GM23338 (cell line): ENCODE data around the gene GGT6. TPM values are rescaled to one million over a fixed set of nuclear protein-coding genes. Genes with fewer than 3 reads are reported as not detected.

Experiments used
- ATAC-seq: fragments of 200-7000 bp; cut with Tn5 transposase; 3 replicates; pipeline ENCODE4 v1.9.1; 2020
- DNase-seq: peaks from one replicate; pipeline ENCODE4 v3.0.0-alpha.2; 2015; ENCODE audit warnings: low spot score
- H2AFZ ChIP-seq: fragments of 200-600 bp; sonication (generic); 2 replicates; pipeline ENCODE4 v1.8.0; 2016; ENCODE audit warnings: antibody characterized with exemption, mild to moderate bottlenecking, moderate library complexity
- H3F3A ChIP-seq: fragments of 200-600 bp; sonication (generic); replicated peaks from 2 replicates; pipeline ENCODE4 v1.8.0; 2017; ENCODE audit warnings: antibody characterized with exemption, mixed run types, low read depth
- H3K27ac ChIP-seq: fragments of 200-600 bp; sonication (generic); 2 replicates; pipeline ENCODE4 v1.6.1; 2016; ENCODE audit warnings: low read depth
- H3K27me3 ChIP-seq: fragments of 200-600 bp; sonication (generic); 2 replicates; pipeline ENCODE4 v1.8.0; 2016; ENCODE audit warnings: mild to moderate bottlenecking, mixed run types, moderate library complexity; ENCODE audit not compliant: insufficient read depth
- H3K36me3 ChIP-seq: fragments of 200-600 bp; sonication (generic); 2 replicates; pipeline ENCODE4 v1.8.0; 2016; ENCODE audit warnings: mild to moderate bottlenecking; ENCODE audit not compliant: insufficient read depth
- H3K4me1 ChIP-seq: fragments of 200-600 bp; sonication (generic); 2 replicates; pipeline ENCODE4 v1.8.0; 2016; ENCODE audit warnings: mild to moderate bottlenecking, moderate library complexity; ENCODE audit not compliant: insufficient read depth
- H3K4me2 ChIP-seq: fragments of 200-600 bp; sonication (generic); 2 replicates; pipeline ENCODE4 v1.7.1; 2017; ENCODE audit warnings: mixed run types
- H3K4me3 ChIP-seq: fragments of 200-600 bp; sonication (generic); 2 replicates; pipeline ENCODE4 v1.6.1; 2016; ENCODE audit warnings: mixed run types
- H3K79me2 ChIP-seq: fragments of 200-600 bp; sonication (generic); replicated peaks from 2 replicates; pipeline ENCODE4 v1.8.0; 2017; ENCODE audit warnings: mild to moderate bottlenecking; ENCODE audit not compliant: insufficient read depth
- H3K9me2 ChIP-seq: fragments of 200-600 bp; sonication (generic); 2 replicates; pipeline ENCODE4 v1.8.0; 2017; ENCODE audit not compliant: insufficient read depth
- H4K20me1 ChIP-seq: fragments of 200-600 bp; sonication (generic); replicated peaks from 2 replicates; pipeline ENCODE4 v1.8.0; 2017; ENCODE audit warnings: mild to moderate bottlenecking; ENCODE audit not compliant: insufficient read depth
- H3K27ac Mint-ChIP-seq: 2 replicates; pipeline ENCODE4 v1.8.0; 2020; ENCODE audit warnings: inconsistent platforms, mild to moderate bottlenecking, moderate library complexity, mixed read lengths
- H3K27me3 Mint-ChIP-seq: 3 replicates; pipeline ENCODE4 v1.8.0; 2022; ENCODE audit warnings: low read depth, mild to moderate bottlenecking, moderate library complexity, mixed read lengths, inconsistent platforms; ENCODE audit not compliant: insufficient read depth, poor library complexity
- H3K36me3 Mint-ChIP-seq: 3 replicates; pipeline ENCODE4 v1.8.0; 2021; ENCODE audit warnings: low read depth, mild to moderate bottlenecking, inconsistent platforms, moderate library complexity, mixed read lengths
- H3K4me1 Mint-ChIP-seq: 3 replicates; pipeline ENCODE4 v1.8.0; 2020; ENCODE audit warnings: mild to moderate bottlenecking, inconsistent platforms, mixed read lengths
- H3K4me3 Mint-ChIP-seq: 3 replicates; pipeline ENCODE4 v1.8.0; 2021; ENCODE audit warnings: moderate library complexity, mild to moderate bottlenecking, inconsistent platforms, mixed read lengths
- H3K9me3 Mint-ChIP-seq: 3 replicates; pipeline ENCODE4 v1.8.0; 2020; ENCODE audit warnings: moderate library complexity, mild to moderate bottlenecking, inconsistent platforms, mixed read lengths
- CREB1 ChIP-seq: fragments of 250-450 bp; sonication (Bioruptor Pico); IDR thresholded peaks from 2 replicates; pipeline ENCODE4 v1.5.0; 2020; ENCODE audit warnings: low read depth, mild to moderate bottlenecking, moderate library complexity
- CTCF ChIP-seq, 2 experiments: fragments of 200-600 bp in 1 of 2; sonication (generic) in 1 of 2; conservative IDR thresholded peaks; 2 replicates each; pipeline versions ENCODE4 v1.5.1 to v1.6.1; 2016 to 2017; ENCODE audit warnings: antibody characterized with exemption in 2 of 2, low read depth in 2 of 2, mild to moderate bottlenecking in 2 of 2, moderate library complexity in 1 of 2
- ETS1 ChIP-seq: IDR thresholded peaks from 2 replicates; pipeline ENCODE4 v1.6.1; 2016; ENCODE audit warnings: antibody characterized with exemption
- EZH2 ChIP-seq: fragments of 200-600 bp; sonication (generic); IDR thresholded peaks from one replicate; pipeline ENCODE4 v1.8.0; 2017; ENCODE audit warnings: antibody characterized with exemption, mild to moderate bottlenecking, low read depth; ENCODE audit not compliant: unreplicated experiment
- EZH2phosphoT487 ChIP-seq: fragments of 200-600 bp; sonication (generic); IDR thresholded peaks from one replicate; pipeline ENCODE4 v1.8.1; 2018; ENCODE audit warnings: antibody characterized with exemption; ENCODE audit not compliant: unreplicated experiment
- NANOG ChIP-seq: IDR thresholded peaks from 2 replicates; pipeline ENCODE4 v1.6.1; 2016; ENCODE audit warnings: antibody characterized with exemption, borderline replicate concordance
- POLR2AphosphoS5 ChIP-seq: IDR thresholded peaks from 2 replicates; pipeline ENCODE4 v1.6.1; 2016; ENCODE audit warnings: antibody characterized with exemption, low read depth
- STAT1 ChIP-seq: IDR thresholded peaks from one replicate; pipeline ENCODE4 v1.6.1; 2016; ENCODE audit warnings: antibody characterized with exemption; ENCODE audit not compliant: unreplicated experiment
- ZNF114 ChIP-seq: fragments of 250-450 bp; sonication (Bioruptor Pico); IDR thresholded peaks from 2 replicates; pipeline ENCODE4 v1.5.0; 2020; ENCODE audit warnings: mild to moderate bottlenecking, moderate library complexity
- polyA plus RNA-seq: library from polyadenylated mRNA; unstranded; fragments of >200 nt; fragmentation: Nextera tagmentation; extraction: Ambion mirVana; gene quantifications from 2 replicates; pipeline ENCODE4 v1.2.1, GENCODE V29; 2016
- total RNA-seq: library from RNA; depleted of rRNA; stranded (reverse); fragments of >200 nt; shearing (Covaris generic); gene quantifications from 2 replicates; pipeline ENCODE4 v1.2.3, GENCODE V29; 2014

GGT6 gene
- total and polyA plus RNA-seq, 2 experiments from 2014 or later: 0.24 TPM; not detected in 1

GRCh38 chr17:4548721-4549531 is 11.5 kb downstream of the GGT6 start (continued):
- TF ChIP-seq EZH2: no peak

- Mint-ChIP-seq H3K4me3 (no peak overlapping the region), H3K9me3 (no peaks in the 10 kb centered on the region), H3K36me3 (peaks cover 91% of the 10 kb centered on the region), H3K4me1 (0 out of 3 replicates have a peak, but pooled peaks cover 3% of the 10 kb centered on the region), H3K27ac (no peak overlapping the region), H3K27me3 (peaks cover 9% of the 10 kb centered on the region)
- peaks cover 4% of the 10 kb centered on the region; the same call in 1 of the 2 replicates for H3F3A ChIP-seq
- H3K27me3 ChIP-seq: no peaks in the 10 kb centered on the region
- no peak overlapping the region for H3K4me2 ChIP-seq
- H3K36me3 ChIP-seq: peaks cover 23% of the 10 kb centered on the region
- DNase-seq (no peak), ATAC-seq (no peak)
- no peaks in the 10 kb centered on the region for H3K9me2 ChIP-seq
- no peak overlapping the region for H3K4me3 ChIP-seq
- peaks cover 27% of the 10 kb centered on the region for H4K20me1 ChIP-seq
- H3K27ac ChIP-seq: no peak overlapping the region
- TF ChIP-seq ETS1: no peak
- no peak for TF ChIP-seq CREB1 (CRISPR knock-in tag)
- no peak for TF ChIP-seq CTCF (conservative IDR thresholded peaks at IDR 0.05; ENCODE audit: low read depth in 2 of 2)
- no peak for TF ChIP-seq EZH2phosphoT487
- no peak for TF ChIP-seq NANOG
- no peak for TF ChIP-seq STAT1
- no peak for TF ChIP-seq POLR2AphosphoS5
- no peaks in the 10 kb centered on the region for H3K4me1 ChIP-seq
- H3K79me2 ChIP-seq: peaks cover 5% of the 10 kb centered on the region
- H2AFZ ChIP-seq: no peak overlapping the region
Measured at GRCh38 chr17:4548061-4548461, 12.3 kb downstream of the GGT6 start.

DNA sequence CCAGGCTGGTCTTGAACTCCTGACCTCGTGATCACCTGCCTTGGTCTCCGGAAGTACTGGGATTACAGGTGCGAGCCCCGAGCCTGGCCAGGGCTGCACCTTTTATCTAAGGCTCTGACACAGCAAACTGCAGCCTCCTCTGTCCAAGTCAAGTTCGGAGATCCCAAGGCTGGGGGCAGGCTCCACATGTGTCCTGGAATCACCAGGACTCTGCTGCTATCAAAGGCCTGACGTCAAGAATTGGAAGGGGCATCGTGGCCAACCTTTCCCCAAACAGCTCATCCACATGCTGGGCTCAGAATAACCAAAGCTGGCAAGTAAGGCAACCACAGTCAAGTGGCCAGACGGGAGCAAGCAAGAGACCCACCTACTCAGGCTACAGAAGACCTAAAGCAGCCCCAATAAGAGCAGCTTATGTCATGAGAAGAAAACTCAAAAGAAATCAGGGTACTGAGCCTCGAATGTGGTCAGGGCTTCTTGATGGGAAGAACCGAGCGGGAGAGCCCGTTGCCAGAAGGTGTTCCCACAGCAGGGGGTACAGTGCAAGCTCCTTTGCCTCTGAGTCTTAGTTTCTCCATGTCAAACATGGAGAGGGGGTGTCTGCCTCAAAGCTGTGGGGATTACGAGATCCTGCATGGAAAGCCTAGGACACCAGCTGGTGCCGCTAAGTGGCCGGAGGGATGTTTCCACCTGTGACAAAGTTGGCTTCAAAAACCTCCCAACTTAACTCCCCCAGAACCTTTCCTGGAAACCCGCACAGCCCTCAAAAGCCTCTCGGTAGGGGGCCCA is 13.1 kb downstream of the GGT6 start:
- Histone ChIP-seq H3K27me3 (no peaks in the 10 kb centered on the region), H3F3A (peaks cover 2% of the 10 kb centered on the region; the same call in 1 of the 2 replicates), H3K27ac (no peak overlapping the region), H4K20me1 (peaks cover 27% of the 10 kb centered on the region), H2AFZ (no peak overlapping the region), H3K4me3 (no peak overlapping the region), H3K4me1 (no peaks in the 10 kb centered on the region), H3K4me2 (no peak overlapping the region), H3K79me2 (no peaks in the 10 kb centered on the region), H3K9me2 (no peaks in the 10 kb centered on the region), H3K36me3 (peaks cover 16% of the 10 kb centered on the region)
- H3K4me1 Mint-ChIP-seq: 0 out of 3 replicates have a peak, but pooled peaks cover 3% of the 10 kb centered on the region
- H3K36me3 Mint-ChIP-seq: peaks cover 86% of the 10 kb centered on the region
- DNase-seq (no peak), ATAC-seq (no peak)
- no peak overlapping the region for H3K27ac Mint-ChIP-seq
- peaks cover 11% of the 10 kb centered on the region for H3K27me3 Mint-ChIP-seq
- no peak overlapping the region for H3K4me3 Mint-ChIP-seq
- H3K9me3 Mint-ChIP-seq: no peaks in the 10 kb centered on the region
- TF ChIP-seq CREB1 (CRISPR knock-in tag): no peak
- no peak for TF ChIP-seq ZNF114 (CRISPR knock-in tag)
